ENCODE measurements around the gene TSPAN2. TPM values are rescaled to one million over a fixed set of nuclear protein-coding genes. Genes with fewer than 3 reads are reported as not detected.
A peak's percentile ranks its signal among the peaks of the same experiment; 100 is the strongest.

Gene TSPAN2
- polyA plus RNA-seq, 2 of the 4 experiments (the other 2 are of a cell fraction), result 1.7 to 2.7 TPM

DNA sequence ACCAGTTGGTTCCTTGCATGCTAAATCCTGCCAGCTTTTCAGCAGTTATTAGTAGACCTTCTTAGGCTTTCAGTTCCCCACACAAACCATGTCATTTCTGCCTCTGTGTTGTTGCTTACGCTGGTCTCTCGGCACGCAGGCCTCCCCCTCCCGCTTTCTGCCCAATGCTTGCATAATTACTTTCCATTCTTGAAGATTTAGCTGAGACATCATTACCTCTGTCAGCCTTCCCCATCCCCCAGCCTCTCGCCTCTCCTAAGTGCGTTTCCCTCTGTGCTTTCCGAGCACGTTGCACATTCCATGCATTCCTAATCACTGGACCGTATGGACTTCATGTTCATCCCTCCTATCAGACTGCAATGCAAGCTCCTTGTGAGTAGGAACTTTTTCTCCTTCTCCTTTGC is 32.9 kb downstream of the TSPAN2 start:
- DNase-seq (ENCODE audit: low read depth in 1 of 2, low spot score in 1 of 2) (no peak), ATAC-seq (no peak), FAIRE-seq (no peak)
- WGBS (ENCODE audit: missing lambda C conversion rate), result 71% methylated on average over 9 of the region's 9 CpGs
- Histone ChIP-seq H3K27ac (no peak overlapping the region), H3K4me3 (no peak overlapping the region), H3K4me2 (no peak overlapping the region), H3K4me1 (no peaks in the 10 kb centered on the region), H3K9me3 (no peaks in the 10 kb centered on the region)
- TF ChIP-seq ESRRA (IDR thresholded peaks at IDR 0.05; ENCODE audit: borderline replicate concordance, low read length), result no peak
- no peak for TF ChIP-seq KDM5A (IDR thresholded peaks at IDR 0.05)
- TF ChIP-seq HEYL (CRISPR knock-in tag; IDR thresholded peaks at IDR 0.05), result no peak
- no peak for TF ChIP-seq HOXB13 (CRISPR knock-in tag; IDR thresholded peaks at IDR 0.05; ENCODE audit: low read depth)
- no peak for TF ChIP-seq REST (IDR thresholded peaks at IDR 0.05)
- ChIA-PET POLR2A (no interaction called here), CTCF (interaction anchor here (1.2 to 2.1 kb wide), 2 partner anchors 48 to 56 kb away, joined by 3 to 4 read pairs; no protein-coding TSS in a partner anchor)

- no peaks in the 10 kb centered on the region for H3K4me1 ChIP-seq
- ChIA-PET CTCF (interaction anchor here (0.7 to 2.1 kb wide), 15 partner anchors 9 to 1019 kb away, joined by 3 to 13 read pairs (median 4); no protein-coding TSS in a partner anchor), POLR2A (no interaction called here)
- no peak overlapping the region for H3K27ac ChIP-seq
- FAIRE-seq (no peak), DNase-seq (ENCODE audit: low read depth in 1 of 2, low spot score in 1 of 2) (peak; percentile 48 to 49), ATAC-seq (peak; percentile 85 to 89; a peak in 5 of 6 replicates)
- no peak for TF ChIP-seq USF2 (IDR thresholded peaks at IDR 0.05)
- TF ChIP-seq RAD21 (conservative IDR thresholded peaks at IDR 0.05 in 1 of 2, IDR thresholded peaks at IDR 0.05 in 1 of 2), result peak; percentile 41 to 44; a peak in 4 of 5 replicates
- TF ChIP-seq SMC3 (IDR thresholded peaks at IDR 0.05), result peak; percentile 43; the same call in 2 of the 3 replicates
- TF ChIP-seq RARB (CRISPR knock-in tag; IDR thresholded peaks at IDR 0.05), result no peak
- TF ChIP-seq CTCF (IDR thresholded peaks at IDR 0.05), result peak; percentile 56
- H3K4me3 ChIP-seq, result no peak overlapping the region
- no peaks in the 10 kb centered on the region for H3K9me3 ChIP-seq
- WGBS (ENCODE audit: missing lambda C conversion rate), result 17% methylated on average over 9 of the region's 9 CpGs
- H3K4me2 ChIP-seq, result no peak overlapping the region
Measured at GRCh38 chr1:115052454-115053083, 36.7 kb downstream of the TSPAN2 start.

GRCh38 chr1:115051850-115052249 is 37.5 kb downstream of the TSPAN2 start:
- FAIRE-seq, result no peak
- TF ChIP-seq EHMT2 (IDR thresholded peaks at IDR 0.05; ENCODE audit: low read depth), result no peak
- ChIA-PET CTCF (interaction anchor here (0.7 to 2.0 kb wide), 8 partner anchors 10 to 543 kb away, joined by 3 to 13 read pairs (median 4); no protein-coding TSS in a partner anchor), POLR2A (no interaction called here)
- Histone ChIP-seq H3K27ac (no peak overlapping the region), H3K4me1 (no peaks in the 10 kb centered on the region), H3K4me3 (no peak overlapping the region), H3K4me2 (no peak overlapping the region), H3K9me3 (no peaks in the 10 kb centered on the region)
- ATAC-seq, result no peak
- DNase-seq (ENCODE audit: low read depth in 1 of 2, low spot score in 1 of 2), result no peak
- 54% methylated on average over 4 of the region's 5 CpGs for WGBS (ENCODE audit: missing lambda C conversion rate)

- no peak overlapping the region for H3K4me2 ChIP-seq
- no peaks in the 10 kb centered on the region; the same call in 2 of the 3 replicates for H3K9me3 ChIP-seq
- ChIA-PET CTCF (no interaction called here), POLR2A (no interaction called here)
- H3K4me3 ChIP-seq, result no peak overlapping the region
- H3K4me1 ChIP-seq, result no peaks in the 10 kb centered on the region
- FAIRE-seq, result no peak
- no peak for DNase-seq (ENCODE audit: low read depth in 1 of 2, low spot score in 1 of 2)
- no peak for ATAC-seq
- no peak overlapping the region for H3K27ac ChIP-seq
- TF ChIP-seq, protein P1, sequence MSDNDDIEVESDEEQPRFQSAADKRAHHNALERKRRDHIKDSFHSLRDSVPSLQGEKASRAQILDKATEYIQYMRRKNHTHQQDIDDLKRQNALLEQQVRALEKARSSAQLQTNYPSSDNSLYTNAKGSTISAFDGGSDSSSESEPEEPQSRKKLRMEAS (IDR thresholded peaks at IDR 0.05), result no peak
- TF ChIP-seq CTCF (IDR thresholded peaks at IDR 0.05), result no peak
- no peak for TF ChIP-seq NPAS2 (CRISPR knock-in tag; IDR thresholded peaks at IDR 0.05; ENCODE audit: borderline replicate concordance)
- TF ChIP-seq JUN (IDR thresholded peaks at IDR 0.05), result no peak
- no peak for TF ChIP-seq BCL3 (IDR thresholded peaks at IDR 0.05)
- TF ChIP-seq CBX2 (IDR thresholded peaks at IDR 0.05; ENCODE audit: borderline replicate concordance, low read depth), result no peak
- TF ChIP-seq KDM5A (IDR thresholded peaks at IDR 0.05), result no peak
- TF ChIP-seq USF2 (IDR thresholded peaks at IDR 0.05), result no peak
Measured at GRCh38 chr1:115046751-115047150, 42.6 kb downstream of the TSPAN2 start.
